HG03575 (cell line): ENCODE results near the gene UCMA.

Experiments used
- ATAC-seq: cut with Tn5 transposase; IDR thresholded peaks from one replicate; pipeline ENCODE4 v1.9.1; 2021; ENCODE audit not compliant: unreplicated experiment, insufficient number of reproducible peaks, low FRiP score; ENCODE audit errors: extremely low read depth

Gene UCMA

DNA sequence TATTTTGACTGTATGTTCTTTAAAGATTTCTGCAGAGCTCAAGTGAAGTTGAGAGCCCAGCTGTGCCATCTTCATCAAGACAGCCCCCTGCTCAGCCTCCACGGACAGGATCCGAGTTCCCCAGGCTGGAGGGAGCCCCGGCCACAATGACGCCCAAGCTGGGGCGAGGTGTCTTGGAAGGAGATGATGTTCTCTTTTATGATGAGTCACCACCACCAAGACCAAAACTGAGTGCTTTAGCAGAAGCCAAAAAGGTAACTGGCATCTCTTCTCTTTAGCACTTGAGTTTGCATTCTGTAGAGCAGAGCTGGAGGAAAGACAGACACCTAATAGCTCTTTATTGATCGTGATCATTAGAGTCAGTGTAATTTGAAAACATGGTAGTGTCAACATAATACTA lies 39.2 kb downstream of the UCMA start:
- ATAC-seq = no peak

GRCh38 chr10:13193637-13194036 lies 40.5 kb downstream of the UCMA start:
- ATAC-seq = no peak

DNA sequence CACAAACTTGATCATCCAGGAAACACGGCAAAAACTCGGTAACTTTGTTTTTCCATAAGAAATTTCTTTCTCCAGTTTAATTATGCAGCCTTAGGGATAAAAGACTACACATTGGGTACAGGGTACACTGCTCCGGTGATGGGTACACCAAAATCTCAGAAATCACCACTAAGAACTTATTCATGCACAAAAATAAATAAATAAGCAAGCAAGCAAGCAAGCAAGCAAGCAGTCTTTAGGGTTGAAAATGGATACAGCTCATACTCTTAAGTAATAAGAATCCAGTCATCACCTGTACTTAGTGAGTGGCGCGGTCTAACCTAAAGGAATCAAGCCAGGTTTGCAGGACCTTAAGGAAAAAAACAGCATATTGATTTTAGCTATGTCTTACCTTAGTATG lies 42.8 kb downstream of the UCMA start:
- no peak for ATAC-seq

DNA sequence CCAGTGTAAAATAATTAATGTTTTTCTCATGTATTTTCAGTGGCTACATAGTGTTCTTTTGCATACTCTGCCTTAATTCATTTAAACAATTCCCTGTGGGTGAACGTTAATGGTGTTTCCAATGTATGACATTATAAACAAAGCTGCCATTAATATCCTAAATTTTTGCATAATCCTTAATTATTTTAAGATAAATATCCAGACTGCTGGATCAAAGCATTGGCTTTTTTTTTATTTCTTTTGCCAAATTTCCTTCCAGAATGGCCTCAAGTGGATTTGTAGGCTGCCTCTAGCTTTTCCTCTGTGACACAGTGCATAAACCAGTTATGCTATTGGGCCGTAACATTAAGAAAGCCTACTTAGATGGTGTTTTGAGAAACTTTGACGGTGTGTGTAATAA lies 43.4 kb downstream of the UCMA start:
- no peak for ATAC-seq

GRCh38 chr10:13189961-13190360 lies 44.2 kb downstream of the UCMA start:
- no peak for ATAC-seq

DNA sequence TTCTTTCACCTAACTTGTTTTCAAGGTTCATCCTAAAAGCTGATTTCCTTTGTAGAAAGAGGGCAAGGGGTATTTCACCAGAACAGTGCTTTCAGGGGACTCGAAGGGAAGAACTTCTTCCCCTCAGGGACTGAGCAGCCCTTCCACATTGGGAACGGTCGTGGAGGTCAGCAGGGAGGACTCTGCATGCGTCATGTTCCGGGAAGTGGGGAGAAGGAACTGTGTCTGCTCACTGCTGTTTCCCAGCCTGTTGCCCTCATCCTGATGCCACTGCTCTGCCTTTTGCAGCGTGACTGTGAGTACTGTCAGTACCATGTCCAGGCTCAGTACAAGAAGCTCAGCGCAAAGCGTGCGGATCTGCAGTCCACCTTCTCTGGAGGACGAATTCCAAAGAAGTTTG lies 45.6 kb downstream of the UCMA start:
- no peak for ATAC-seq

GRCh38 chr10:13187135-13187534 lies 47.0 kb downstream of the UCMA start:
- no peak for ATAC-seq

DNA sequence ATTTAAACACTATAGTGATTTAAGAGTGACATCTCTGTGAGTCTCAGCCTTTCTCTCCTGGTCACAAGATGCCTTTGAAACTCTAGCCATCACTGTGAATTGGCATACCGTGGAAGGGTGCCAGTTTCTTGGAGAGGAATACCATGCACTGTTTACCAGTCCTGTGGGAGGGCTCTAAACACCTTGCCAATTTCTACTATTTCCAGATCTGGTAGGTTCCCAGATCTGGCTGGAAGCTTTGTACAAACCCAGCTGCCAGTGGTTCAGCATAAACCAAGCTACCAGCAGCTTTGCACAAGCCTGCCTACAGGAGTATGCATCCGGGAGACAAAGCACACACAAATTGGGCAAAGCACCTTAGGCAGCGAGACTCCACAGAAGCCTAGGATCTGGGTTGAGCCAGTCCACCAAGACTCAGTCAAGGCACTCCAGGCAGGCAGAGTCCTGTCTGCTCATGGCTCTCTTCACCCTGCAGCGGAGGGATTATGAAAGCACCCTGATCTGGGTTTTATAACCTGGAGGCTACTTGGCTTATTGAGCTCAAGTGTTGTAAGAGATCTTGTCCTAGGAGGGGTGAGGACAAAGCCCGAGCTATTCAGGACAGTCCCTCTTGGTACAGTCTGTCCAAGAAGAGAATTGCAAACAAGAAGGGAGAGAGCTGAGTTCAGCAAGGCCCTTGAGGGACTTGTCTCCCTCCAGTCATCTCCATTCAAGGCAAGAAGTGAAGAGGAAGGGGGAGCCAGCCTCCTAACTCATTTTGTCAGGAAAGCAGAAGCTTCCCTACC lies 49.3 kb downstream of the UCMA start:
- no peak for ATAC-seq

DNA sequence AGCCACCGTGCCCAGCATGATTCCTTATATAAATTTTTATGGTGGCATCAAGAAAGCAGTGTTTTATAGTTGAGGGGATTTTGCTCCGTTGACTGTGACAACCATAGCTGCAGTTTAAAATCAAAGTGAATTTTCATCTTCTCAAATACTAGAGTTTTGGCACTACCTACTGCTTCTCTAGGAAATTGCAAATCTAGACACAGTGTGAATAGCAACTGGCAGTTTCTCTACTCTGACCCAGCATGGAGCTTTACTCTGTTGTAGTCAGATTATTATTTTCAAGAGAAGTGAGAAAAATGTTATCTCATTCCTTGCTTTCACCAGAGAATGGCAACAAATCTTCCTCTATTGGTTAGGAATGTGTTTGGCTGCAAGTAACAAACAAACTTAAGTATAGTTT lies 49.9 kb downstream of the UCMA start:
- ATAC-seq = no peak

DNA sequence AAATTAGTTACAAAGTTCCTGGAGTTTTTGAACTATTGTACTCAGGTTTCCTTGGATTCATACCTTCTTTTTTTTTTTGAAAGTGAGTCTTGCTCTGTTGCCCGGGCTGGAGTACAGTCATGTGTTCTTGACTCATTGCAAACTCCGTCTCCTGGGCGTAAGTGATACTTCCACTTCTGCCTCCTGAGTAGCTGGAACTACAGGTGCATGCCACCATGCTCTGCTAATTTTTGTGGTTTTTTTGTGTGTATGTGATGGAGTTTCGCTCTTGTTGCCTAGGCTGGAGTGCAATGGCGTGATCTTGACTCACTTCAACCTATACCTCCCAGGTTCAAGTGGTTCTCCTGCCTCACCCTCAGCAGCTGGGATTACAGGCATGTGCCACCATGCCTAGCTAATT lies 50.5 kb downstream of the UCMA start:
- no peak for ATAC-seq

GRCh38 chr10:13182424-13182823 lies 51.8 kb downstream of the UCMA start:
- ATAC-seq = no peak

- ATAC-seq = no peak
Observed at GRCh38 chr10:13180788-13181187, 53.4 kb downstream of the UCMA start.

- ATAC-seq = no peak
Observed at GRCh38 chr10:13173616-13174015, 60.6 kb downstream of the UCMA start.
